GM15510 (cell line): ENCODE results near the gene SAMD4B.

Experiments
- POLR2A ChIP-seq: IDR thresholded peaks from 3 replicates; pipeline ENCODE4 v1.6.1; 2011; ENCODE audit warnings: borderline replicate concordance; ENCODE audit not compliant: insufficient read length; ENCODE audit errors: extremely low read depth

The SAMD4B gene

DNA sequence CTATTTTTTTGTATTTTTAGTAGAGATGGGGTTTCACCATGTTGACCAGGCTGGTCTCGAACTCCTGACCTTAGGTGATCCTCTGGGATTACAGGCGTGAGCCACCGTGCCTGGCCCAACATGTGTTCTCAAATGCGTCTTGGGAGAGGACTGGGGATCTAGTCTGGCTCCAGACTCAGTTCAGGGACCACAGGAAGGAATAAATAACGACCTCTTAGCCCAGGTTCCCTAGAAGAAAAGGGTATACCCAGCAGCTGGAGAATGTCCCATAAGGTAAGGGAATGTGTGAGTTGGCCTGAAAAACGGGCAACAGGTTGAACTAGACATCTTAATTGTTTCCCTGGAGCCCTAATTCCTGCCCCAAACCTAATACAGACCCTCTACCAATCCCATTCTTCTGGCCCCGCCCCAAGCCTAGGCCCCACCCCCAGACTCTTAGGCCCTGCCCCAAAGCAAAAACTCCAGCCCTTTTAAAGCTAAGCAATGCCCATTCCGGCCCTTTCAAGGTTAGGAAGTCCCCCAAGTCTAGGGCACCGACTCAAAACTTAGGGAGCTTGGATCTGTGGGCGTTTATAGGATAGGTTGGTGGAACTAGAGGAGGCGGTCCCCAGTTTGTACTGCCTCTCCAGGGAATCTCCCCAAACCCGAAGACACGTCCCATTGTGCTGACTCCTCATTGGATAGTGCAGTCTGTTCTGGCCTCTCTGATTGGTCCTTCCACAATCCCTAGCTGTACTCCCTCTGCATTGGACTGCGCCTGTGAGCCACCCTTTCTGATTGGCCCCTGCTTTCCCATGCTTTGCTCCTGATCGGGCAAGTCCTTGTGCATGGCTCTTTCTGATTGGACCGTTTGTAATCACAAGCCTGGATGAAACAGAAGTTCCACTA, 16.2 kb upstream of the SAMD4B start:
- no peak for TF ChIP-seq POLR2A

DNA sequence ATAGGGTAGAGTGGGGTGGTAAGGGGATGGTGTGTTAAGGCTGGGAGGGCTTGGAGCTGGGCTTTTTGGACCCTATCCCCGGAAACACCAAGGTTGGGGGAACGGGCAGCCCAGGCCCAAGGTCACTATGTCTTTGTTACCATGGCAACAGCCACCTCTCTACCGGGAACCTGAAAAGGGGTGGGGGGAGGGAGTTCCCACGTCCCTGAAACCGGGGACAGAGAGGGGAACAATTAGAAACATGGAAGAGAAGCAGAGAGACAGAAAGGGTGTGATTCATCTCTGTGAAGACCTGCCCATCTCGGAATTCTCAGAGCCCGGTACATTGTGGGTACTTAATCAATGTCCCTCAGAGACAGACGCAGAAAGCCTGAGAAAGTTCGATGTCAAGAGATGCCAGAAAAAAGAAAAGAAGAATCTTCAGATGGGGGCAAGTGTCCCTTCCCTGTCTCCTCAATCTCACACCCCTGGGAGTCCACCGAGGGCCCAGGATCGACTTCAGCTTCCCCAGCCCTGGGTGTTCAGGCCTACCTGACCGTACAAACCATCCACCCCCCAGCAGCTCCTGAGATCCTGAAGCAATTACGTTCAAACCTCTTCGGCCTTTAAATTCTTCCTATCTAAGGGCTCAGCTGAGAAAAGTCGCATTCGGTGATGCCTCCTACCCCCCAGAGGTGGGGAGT, 14.7 kb upstream of the SAMD4B start:
- no peak for TF ChIP-seq POLR2A

DNA sequence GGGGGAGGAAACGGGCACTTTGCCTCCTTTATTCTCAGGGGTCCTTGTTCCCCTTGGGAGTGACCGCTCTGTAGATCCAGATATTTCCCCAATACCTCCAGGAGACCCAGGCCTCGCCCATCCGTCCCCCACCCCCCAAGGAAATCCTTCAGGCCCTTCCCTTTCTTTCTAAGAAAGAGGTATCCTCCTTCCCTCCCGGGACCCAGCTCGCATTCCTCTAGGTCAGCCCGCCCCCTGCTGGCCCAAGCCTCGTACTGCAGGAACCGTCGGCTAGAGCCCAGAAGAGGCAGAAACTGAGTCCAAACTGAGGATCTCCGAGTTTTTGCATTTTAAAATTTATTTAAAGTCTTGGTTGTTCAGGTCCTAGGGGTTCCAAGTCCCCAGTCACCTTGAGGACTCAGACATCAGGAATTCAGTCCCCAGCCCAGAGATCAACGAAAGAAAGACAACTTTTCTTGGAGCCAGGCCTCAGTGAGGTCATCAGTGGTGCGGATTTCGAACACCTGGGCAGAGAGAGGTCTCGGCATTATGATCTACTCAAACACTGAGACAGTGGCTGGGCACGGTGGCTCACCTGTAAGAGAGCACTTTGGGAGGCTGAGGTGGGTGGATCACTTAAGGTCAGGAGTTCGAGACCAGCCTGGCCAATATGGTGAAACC, 14.0 kb upstream of the SAMD4B start:
- TF ChIP-seq POLR2A, result no peak

DNA sequence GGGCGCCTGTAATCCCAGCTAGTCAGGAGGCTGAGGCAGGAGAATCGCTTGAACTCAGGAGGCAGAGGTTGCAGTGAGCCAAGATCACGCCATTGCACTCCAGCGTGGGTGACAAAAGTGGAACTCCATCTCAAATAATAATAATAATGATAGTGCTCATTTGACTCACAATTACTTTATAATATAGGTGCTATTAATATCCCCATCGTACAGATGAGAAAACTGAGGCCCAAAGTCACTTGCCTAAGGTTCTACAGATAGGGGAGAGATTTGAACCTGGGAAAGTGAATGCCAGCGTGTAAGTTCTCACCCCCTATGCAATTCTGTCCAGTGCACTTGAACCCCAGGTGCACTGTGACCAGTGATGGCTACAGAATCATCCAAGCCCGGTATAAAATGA, 12.3 kb upstream of the SAMD4B start:
- TF ChIP-seq POLR2A, result no peak

DNA sequence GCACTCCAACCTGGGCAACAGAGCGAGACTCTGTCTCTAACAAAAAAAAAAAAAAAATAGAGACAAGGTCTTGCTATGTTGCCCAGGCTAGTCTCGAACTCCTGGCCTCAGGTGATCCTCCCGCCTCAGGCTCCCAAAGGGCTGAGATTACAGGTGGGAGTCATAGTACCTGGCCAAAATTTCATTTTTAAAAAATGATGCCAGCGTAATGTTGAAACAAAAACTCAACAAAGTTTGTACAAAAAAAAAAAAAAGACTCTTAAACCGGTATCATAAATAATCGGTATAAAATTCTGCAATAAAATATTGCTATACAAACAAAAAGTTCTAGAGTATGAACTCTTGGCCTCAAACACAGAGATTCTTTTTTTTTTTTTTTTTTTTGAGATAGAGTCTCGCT, 9.9 kb upstream of the SAMD4B start:
- no peak for TF ChIP-seq POLR2A

DNA sequence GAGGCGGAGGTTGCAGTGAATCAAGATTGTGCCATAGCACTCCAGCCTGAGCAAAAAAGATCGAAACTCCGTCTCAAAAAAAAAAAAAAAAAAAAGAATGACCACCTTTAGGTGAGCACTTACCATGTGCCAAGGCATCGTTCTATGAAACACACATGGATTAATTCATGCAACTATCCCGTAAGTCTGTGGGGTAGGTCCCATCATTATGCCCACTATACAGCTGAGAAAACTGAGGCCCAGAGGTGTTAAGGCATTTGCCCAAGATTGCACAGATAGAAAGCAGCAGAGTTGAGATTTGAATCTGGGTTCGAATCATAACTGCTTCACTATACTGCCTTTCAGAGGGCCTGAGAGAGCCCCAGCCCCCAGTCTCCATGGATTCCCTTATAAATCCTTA, 8.7 kb upstream of the SAMD4B start:
- no peak for TF ChIP-seq POLR2A

DNA sequence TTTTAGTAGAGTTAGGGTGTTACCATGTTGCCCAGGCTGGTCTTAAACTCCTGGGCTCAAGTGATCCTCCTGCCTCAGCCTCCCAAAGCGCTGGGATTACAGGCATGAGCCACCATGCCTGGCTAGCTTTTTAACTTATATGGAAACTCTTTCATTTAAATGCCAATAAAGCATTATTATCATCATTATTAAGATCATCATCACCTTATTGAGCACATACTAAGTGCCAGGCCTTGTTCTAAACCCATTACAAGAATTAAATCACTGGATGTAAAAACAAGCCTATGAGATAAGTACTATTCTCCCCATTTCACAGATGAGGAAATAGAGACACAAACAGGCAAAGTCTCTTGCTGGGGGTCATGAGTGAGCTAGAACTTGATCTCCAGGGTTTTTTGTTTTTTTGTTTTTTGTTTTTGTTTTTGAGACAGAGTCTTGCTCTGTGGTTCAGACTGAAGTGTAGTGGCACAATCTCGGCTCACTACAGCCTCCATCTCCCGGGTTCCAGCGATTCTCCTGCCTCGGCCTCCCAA, 7.7 kb upstream of the SAMD4B start:
- no peak for TF ChIP-seq POLR2A

DNA sequence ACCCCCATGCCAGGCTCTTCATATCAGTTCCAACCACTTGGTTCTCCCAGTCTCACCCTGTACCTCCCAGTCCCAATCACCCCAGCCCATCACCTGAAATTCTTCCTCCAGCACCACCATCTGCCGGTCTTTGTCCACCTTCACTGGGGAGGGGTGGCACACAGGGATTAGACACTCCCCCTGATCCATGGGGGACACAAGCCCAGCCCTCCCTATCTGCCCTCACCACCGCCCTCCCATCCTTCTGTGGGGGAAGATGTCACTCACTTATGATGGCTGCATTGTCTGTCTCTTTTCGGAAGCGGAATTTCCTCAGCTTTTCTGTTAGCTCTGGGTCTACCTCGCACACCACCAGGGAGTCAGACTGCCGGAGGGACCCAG, 7.1 kb upstream of the SAMD4B start:
- no peak for TF ChIP-seq POLR2A

DNA sequence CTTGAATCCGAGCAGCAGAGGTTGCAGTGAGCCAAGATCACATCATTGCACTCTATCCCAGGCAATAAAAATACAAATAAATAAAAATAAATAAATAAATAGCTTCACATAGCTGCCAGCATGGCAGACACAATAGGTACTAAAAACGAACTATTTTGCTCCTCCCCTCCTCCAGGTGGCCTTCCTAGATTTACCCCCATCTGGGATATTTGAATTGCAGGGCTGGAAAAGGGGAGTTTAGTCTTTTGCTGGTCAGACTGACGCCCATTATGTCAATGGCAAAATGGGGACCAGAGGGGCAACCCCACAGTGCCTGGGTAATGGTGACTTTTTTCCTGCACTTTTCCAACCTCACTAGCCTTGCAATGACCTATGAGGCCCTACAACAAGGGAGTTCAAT, 5.7 kb upstream of the SAMD4B start:
- TF ChIP-seq POLR2A, result no peak

DNA sequence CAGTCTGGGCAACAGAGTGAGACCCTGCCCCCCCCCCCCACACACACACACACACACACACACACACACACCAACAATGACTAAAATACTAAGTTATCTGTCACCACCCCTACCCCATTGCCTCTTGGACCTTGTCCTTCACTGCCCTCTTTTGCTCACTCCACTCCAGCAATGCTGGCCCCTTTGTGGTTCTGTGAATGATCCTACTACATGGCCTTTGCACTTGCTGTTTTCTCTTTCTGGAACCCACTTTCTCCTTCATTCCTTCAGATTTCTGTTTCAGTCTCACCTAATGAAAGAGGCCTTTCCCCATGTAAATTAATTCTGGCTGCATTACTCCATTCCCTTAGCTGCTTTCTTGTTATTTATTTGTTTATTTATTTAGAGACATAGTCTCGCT, 2.5 kb upstream of the SAMD4B start:
- TF ChIP-seq POLR2A, result no peak

DNA sequence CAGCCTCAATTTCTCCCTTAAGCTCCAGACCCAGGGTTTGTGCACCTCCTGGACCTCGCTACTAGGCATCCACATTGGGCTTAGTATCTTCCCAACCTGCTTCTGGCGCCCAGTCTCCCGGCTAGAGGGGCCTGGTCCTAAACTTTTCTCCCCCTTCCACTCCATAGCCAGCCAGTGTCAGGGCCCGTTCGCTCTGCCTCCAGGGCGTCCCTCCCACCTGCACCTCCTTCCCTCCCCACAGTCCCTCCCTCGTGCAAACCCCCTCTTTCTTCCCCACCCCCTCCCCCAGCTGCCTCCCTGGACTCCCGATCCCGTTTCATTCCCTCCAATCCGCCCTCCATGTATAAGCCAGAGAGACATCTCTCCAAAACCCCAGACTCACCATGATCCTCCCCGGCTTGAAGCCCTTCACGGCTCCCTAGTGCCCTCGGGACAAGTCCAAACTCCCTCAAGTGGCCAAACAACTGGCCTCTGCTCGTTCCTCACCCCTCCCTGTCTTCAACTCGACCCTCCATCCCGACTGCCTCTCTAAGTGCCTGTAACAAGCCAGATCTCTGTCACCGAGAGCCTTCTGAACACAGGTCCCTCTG, 997 bp upstream of the SAMD4B start:
- no peak for TF ChIP-seq POLR2A

DNA sequence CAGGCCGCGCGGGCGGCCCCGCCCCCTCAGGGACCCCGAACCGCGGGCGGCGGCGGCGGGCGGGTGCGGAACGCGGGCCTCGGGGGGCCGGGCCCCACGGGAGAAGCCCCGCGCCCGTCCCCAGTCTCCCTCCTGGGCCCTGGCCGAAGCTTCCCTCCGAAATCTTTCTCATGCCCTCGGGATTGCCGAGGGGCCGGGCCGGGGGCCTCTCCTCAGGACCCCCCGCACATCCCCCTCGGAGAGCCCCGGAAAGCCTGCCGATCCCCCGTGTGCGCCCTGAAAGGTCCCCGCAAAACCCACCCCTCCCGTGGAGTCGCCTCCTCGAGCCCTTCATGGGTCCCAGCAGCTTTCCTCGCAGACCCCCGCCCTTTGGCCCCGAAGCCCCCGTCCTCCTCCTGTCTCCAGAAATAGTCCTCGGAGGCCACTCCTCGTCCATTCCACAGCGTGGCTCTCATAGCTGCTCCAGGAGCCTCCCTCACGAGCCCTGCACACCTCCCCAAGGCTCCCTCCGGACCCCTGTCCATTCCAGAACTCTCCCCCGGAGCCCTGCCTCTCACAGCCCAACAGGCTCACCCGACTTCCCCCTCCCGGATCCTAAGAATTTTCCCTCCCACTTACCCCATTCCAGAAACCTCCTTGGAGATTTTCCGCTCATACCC, 555 bp downstream of the SAMD4B start:
- no peak for TF ChIP-seq POLR2A

DNA sequence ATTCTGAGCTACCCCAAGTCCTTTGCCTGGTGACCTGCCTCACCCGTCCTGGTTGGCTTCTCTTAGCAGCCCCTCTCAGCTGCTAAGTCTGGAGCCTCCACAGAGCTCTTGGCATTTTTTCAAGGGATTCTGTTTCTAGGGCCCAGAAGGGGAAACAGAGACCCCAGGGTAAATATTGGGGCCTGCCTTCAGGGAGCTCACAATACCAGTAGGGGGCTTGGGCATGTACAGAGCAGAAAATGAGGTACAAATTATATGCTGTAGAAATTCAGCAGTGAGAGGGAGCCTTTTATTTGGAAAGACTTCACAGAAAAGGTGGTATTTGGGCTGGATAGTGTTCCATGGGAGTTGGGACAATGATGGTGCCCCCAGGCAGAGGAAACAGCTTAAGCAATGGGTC, 3.7 kb downstream of the SAMD4B start:
- no peak for TF ChIP-seq POLR2A
